Activated CD4-positive, alpha-beta memory T cell treated with anti-CD3 and anti-CD28 coated beads, Interleukin-2, amount 10 ng/mL, durations not matched to agents 7 days and 5 days (primary cell): ENCODE measurements around the gene CDC42SE1. TPM values are rescaled to one million over a fixed set of nuclear protein-coding genes. Genes with fewer than 3 reads are reported as not detected.

Experiments used
- CTCF ChIA-PET: fragments of 350-600 bp; sonication (Branson Sonifier 250); formaldehyde crosslinking; loops from one replicate; lab custom pipeline; 2021; ENCODE audit warnings: antibody characterized with exemption, inconsistent platforms; lab: Charles Lee
- POLR2A ChIA-PET: fragments of 350-600 bp; sonication (Branson Sonifier 250); formaldehyde crosslinking; loops from one replicate; lab custom pipeline; 2021; ENCODE audit warnings: antibody characterized with exemption; lab: Charles Lee
- DNase-seq: peaks from one replicate; pipeline ENCODE4 v3.0.0-alpha.2; 2020
- H3K27ac Mint-ChIP-seq: one replicate; pipeline ENCODE4 v1.8.0; 2021; ENCODE audit warnings: mild to moderate bottlenecking, mixed read lengths
- H3K27me3 Mint-ChIP-seq: one replicate; pipeline ENCODE4 v1.8.0; 2021; ENCODE audit warnings: mixed read lengths
- H3K36me3 Mint-ChIP-seq: one replicate; pipeline ENCODE4 v1.8.0; 2021; ENCODE audit warnings: low read depth, mixed read lengths
- H3K4me1 Mint-ChIP-seq: one replicate; pipeline ENCODE4 v1.8.0; 2021; ENCODE audit warnings: mixed read lengths
- H3K4me3 Mint-ChIP-seq: one replicate; pipeline ENCODE4 v1.8.0; 2021; ENCODE audit warnings: mild to moderate bottlenecking, mixed read lengths
- H3K9me3 Mint-ChIP-seq: one replicate; pipeline ENCODE4 v1.8.0; 2021; ENCODE audit warnings: mixed read lengths
- total RNA-seq, 2 experiments: library from RNA; stranded (reverse); gene quantifications; one replicate each; pipeline ENCODE4 v1.2.3, GENCODE V29; 2021

The CDC42SE1 gene
- total RNA-seq, 2 experiments from 2014 or later = 345 to 347 TPM

DNA sequence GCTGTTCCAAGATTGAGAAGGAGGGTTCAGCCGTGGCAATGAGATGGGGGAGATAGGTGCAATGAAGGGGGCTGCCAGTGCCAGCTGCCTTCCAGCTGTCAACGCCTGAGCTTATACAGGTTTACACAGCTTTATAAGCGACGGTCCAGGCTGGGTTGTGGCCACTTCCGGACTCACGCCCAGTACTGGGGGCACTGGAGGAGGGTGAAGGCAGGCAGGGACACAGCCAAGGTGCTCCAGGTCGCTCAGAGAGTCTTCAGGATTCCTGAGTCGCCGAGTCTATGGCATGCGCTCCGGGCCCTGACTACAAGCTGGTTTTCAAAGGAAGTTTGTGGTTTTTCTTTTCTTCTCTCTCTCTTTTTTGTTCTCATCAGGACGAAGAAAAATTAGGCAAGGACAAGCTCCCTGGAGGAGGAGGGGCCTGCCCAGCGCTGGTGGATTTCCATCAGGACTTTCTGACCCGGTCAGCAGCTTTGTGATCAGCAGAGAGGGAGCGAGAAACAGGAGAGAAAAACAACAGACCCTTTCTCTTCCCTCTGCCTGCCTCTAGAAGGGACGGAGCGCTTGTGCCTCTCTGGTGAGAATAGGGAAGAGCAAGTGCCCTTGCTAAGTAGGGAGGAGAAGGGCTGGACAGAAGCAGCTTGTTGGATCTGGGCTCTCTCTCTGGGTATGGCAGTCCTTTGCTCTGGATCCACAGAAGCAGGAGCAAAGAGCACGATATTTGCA, 52.9 kb downstream of the CDC42SE1 start, which contains the start of gene MINDY1:
Gene MINDY1 (minus strand): TSS at position 576 of the 726 bp plus-strand sequence. CDS start 4,285 bp downstream, outside the sequence.
- CTCF ChIA-PET = interaction anchor here (0.7 to 3.0 kb wide), 18 partner anchors 10 to 334 kb away, joined by 3 to 56 read pairs (median 4); partner anchors contain the start of genes ANXA9 and GABPB2
- POLR2A ChIA-PET = interaction anchor here (0.8 to 3.4 kb wide), 28 partner anchors 10 to 737 kb away, joined by 3 to 35 read pairs (median 5); partner anchors contain the start of genes C1orf56, CDC42SE1, CERS2 and ENSA
- Mint-ChIP-seq H3K27ac (peak within 1 kb of the TSS; percentile 83), H3K27me3 (no peaks in the 10 kb centered on the region), H3K36me3 (peaks cover 14% of the 10 kb centered on the region), H3K4me1 (peaks cover 83% of the 10 kb centered on the region), H3K9me3 (no peaks in the 10 kb centered on the region), H3K4me3 (peak within 1 kb of the TSS; percentile 93)
- peak; percentile 46 for DNase-seq

DNA sequence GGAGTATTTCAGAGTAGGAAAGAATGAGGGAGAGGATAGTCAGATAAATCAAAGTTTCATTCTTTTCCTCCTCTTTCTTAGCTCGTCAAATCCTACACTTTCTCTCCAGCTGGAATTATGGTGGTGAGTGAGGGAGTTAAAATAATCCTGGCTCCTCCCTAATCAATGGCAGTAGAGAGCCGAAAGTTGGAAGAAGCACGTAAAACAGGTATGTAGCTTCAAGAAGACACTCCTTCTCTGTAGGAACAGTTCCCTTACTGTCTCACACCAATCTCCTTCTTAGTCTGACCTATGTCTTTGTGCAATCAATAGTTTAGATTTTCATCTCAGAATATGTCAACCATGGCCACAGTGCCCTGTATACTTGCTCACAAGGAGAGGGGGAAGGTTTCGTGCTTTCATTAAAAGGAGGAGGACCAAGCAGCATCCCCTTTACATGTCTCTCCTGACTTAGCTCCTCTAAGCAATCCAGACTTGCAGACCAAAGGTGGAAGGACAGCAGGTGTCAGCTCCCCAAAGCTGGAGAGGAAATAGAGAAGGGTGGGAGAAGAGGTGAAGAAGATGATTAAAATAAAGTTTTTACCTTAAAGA, 53.6 kb downstream of the CDC42SE1 start:
- H3K4me3 Mint-ChIP-seq = peak overlapping the region; percentile 93

DNA sequence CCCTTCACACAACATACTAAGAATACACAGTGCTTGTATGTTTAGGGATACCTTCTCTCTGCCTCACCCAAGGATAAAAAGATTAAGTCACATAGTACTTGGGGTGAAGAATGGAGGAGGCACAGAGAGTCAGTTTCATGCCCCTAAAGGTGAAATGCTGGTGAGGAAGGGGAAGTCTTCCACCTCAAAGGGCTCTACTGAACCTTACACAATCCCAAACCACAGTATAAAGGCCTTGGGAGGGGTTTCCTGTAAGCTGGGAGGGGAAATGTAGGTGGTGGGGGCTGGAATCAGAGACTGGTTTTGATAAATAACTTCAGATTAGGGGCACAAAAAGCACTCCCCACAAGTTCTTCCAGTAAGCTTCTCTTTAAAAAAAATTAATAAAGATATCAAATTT, 56.2 kb downstream of the CDC42SE1 start:
- Mint-ChIP-seq H3K27ac (peak overlapping the region; percentile 51), H3K4me3 (peak overlapping the region; percentile 29), H3K9me3 (no peaks in the 10 kb centered on the region), H3K4me1 (peaks cover 59% of the 10 kb centered on the region), H3K36me3 (peaks cover 29% of the 10 kb centered on the region), H3K27me3 (no peaks in the 10 kb centered on the region)
- ChIA-PET CTCF (interaction anchor here (0.8 to 1.6 kb wide), 4 partner anchors 21 to 442 kb away, joined by 3 read pairs; partner anchors contain the start of gene C1orf56), POLR2A (interaction anchor here (0.9 to 1.4 kb wide), 4 partner anchors 53 to 278 kb away, joined by 3 to 5 read pairs (median 4); partner anchors contain the start of genes GABPB2 and TNFAIP8L2)
- no peak for DNase-seq

More for the DNA sequence above, 53.6 kb downstream of the CDC42SE1 start:
- no peak for DNase-seq
- Mint-ChIP-seq H3K27me3 (no peaks in the 10 kb centered on the region), H3K36me3 (peaks cover 19% of the 10 kb centered on the region), H3K27ac (peak overlapping the region; percentile 83), H3K9me3 (no peaks in the 10 kb centered on the region), H3K4me1 (peaks cover 77% of the 10 kb centered on the region)
- CTCF ChIA-PET = interaction anchor here (0.5 to 3.0 kb wide), 19 partner anchors 9 to 444 kb away, joined by 3 to 56 read pairs (median 3); partner anchors contain the start of gene ANXA9
- POLR2A ChIA-PET = interaction anchor here (0.6 to 3.4 kb wide), 24 partner anchors 9 to 737 kb away, joined by 3 to 35 read pairs (median 5); partner anchors contain the start of genes CDC42SE1, CERS2, ENSA and LYSMD1

DNA sequence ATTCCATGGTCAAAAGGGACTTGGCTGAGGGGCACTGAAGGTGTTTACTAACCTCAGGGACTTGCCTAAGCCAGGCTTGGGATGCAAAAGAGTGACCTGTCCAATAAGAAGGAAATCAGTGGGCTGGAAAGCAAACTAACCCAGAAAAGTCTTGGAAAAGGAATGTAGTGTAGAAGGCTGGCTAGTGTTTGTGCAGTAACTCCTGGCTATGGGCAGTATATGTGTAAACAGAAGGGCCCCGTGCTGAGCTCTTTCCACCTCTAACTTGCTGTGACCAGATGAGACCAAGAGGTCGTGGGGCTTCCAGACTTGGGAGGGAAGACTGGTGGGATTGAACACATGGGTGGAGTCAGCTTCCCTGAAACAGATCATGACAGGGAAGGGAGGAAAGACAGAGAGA, 56.8 kb downstream of the CDC42SE1 start:
- no peaks in the 10 kb centered on the region for H3K9me3 Mint-ChIP-seq
- ChIA-PET CTCF (interaction anchor here (0.6 to 0.9 kb wide), 3 partner anchors 53 to 442 kb away, joined by 3 read pairs; no protein-coding TSS in a partner anchor), POLR2A (interaction anchor here (1.0 to 1.4 kb wide), 3 partner anchors 54 to 279 kb away, joined by 3 to 5 read pairs (median 4); partner anchors contain the start of gene TNFAIP8L2)
- H3K4me3 Mint-ChIP-seq = peak overlapping the region; percentile 29
- H3K36me3 Mint-ChIP-seq = peaks cover 29% of the 10 kb centered on the region
- no peaks in the 10 kb centered on the region for H3K27me3 Mint-ChIP-seq
- no peak for DNase-seq
- peak overlapping the region; percentile 51 for H3K27ac Mint-ChIP-seq
- H3K4me1 Mint-ChIP-seq = peaks cover 53% of the 10 kb centered on the region

DNA sequence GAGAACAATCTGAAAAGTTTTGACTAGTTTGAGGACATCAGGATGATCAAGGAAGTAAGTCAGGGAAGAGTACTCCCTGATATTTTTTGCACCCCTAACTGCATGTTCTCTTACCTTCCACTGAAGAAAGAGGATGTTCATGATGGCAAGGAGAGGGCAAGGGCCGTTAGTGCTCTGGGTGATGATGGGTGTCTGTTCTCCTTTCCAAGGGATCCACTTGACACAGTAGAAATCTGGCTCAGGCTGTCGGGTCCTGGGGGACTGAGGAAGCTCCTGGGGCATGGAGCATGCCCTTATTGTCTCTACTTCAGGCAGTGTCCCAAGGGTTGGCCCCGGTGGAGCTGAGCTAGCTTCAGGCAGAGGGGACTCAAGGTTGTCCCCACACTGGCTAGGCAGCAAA, 57.4 kb downstream of the CDC42SE1 start:
- H3K27ac Mint-ChIP-seq = no peak overlapping the region
- H3K27me3 Mint-ChIP-seq = no peaks in the 10 kb centered on the region
- H3K4me3 Mint-ChIP-seq = no peak overlapping the region
- no peaks in the 10 kb centered on the region for H3K9me3 Mint-ChIP-seq
- H3K36me3 Mint-ChIP-seq = peaks cover 32% of the 10 kb centered on the region
- DNase-seq = no peak
- H3K4me1 Mint-ChIP-seq = peaks cover 47% of the 10 kb centered on the region
- ChIA-PET CTCF (interaction anchor here (0.6 to 0.9 kb wide), 2 partner anchors 54 to 69 kb away, joined by 3 read pairs; no protein-coding TSS in a partner anchor), POLR2A (interaction anchor here (1.4 to 1.9 kb wide), 3 partner anchors 28 to 279 kb away, joined by 4 to 6 read pairs (median 5); partner anchors contain the start of gene TNFAIP8L2)

DNA sequence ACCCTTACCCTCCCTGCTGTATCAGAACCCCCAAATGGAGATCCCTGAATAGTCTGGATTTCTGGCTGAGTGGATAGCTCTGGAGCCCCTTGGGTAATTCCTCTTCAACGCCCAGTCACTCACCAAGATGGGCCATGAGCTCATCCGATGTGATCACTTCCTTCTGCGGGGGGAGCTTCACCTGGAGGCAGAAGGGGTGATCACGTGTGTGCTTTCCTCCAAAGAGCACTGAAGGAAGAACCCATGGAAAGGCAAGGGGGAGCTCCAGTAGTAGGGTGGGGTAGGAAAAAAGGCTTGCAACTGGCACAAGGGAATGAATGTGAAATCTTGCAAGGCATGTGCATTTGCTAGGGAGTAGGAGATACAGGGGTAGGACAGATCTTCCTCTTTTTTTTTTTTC, 57.8 kb downstream of the CDC42SE1 start:
- no peaks in the 10 kb centered on the region for H3K9me3 Mint-ChIP-seq
- DNase-seq = no peak
- no peak overlapping the region for H3K4me3 Mint-ChIP-seq
- ChIA-PET POLR2A (interaction anchor here (1.2 to 1.9 kb wide), 3 partner anchors 13 to 155 kb away, joined by 4 to 6 read pairs (median 5); partner anchors contain the start of gene TNFAIP8L2), CTCF (interaction anchor here (0.9 to 1.3 kb wide), 3 partner anchors 23 to 54 kb away, joined by 3 read pairs; no protein-coding TSS in a partner anchor)
- peaks cover 43% of the 10 kb centered on the region for H3K4me1 Mint-ChIP-seq
- H3K27me3 Mint-ChIP-seq = no peaks in the 10 kb centered on the region
- peaks cover 34% of the 10 kb centered on the region for H3K36me3 Mint-ChIP-seq
- H3K27ac Mint-ChIP-seq = no peak overlapping the region

Other genes starting within 250 kb of the CDC42SE1 start
- 10 to 100 TPM; 39.8 TPM for gene ARNT, start 183.0 kb downstream of the CDC42SE1 start, total RNA-seq
- not detected for gene CTXND2, start 172.5 kb downstream of the CDC42SE1 start, total RNA-seq
- 10 to 100 TPM; 49.5 to 51.5 TPM for gene SETDB1, start 133.3 kb downstream of the CDC42SE1 start, total RNA-seq
- 100 to 1,000 TPM; 177 to 181 TPM for gene CERS2, start 84.8 kb downstream of the CDC42SE1 start, total RNA-seq
- not detected for gene ANXA9, start 77.3 kb downstream of the CDC42SE1 start, total RNA-seq
- 10 to 100 TPM; 19.9 to 20.5 TPM for gene MINDY1, start 52.7 kb downstream of the CDC42SE1 start, total RNA-seq
- gene PRUNE1, start 51.2 kb downstream of the CDC42SE1 start, total RNA-seq = 10 to 100 TPM; 13.8 to 16.6 TPM
- 1 to 10 TPM in 1 of 2 experiments, under 1 TPM in 1; 0.98 to 1.2 TPM for gene BNIPL, start 23.0 kb downstream of the CDC42SE1 start, total RNA-seq
- gene C1orf56, start 11.9 kb downstream of the CDC42SE1 start, total RNA-seq = 1 to 10 TPM; 1.2 to 1.7 TPM
- 1 to 10 TPM; 3.2 to 3.4 TPM for gene MLLT11, start 775 bp upstream of the CDC42SE1 start, total RNA-seq
- 10 to 100 TPM; 24.5 to 25.9 TPM for gene GABPB2, start 11.1 kb upstream of the CDC42SE1 start, total RNA-seq
- 1 to 10 TPM; 1.8 to 2.3 TPM for gene SEMA6C, start 87.0 kb upstream of the CDC42SE1 start, total RNA-seq
- gene TNFAIP8L2, start 97.0 kb upstream of the CDC42SE1 start, total RNA-seq = 10 to 100 TPM; 31.2 to 32.0 TPM
- 1 to 10 TPM; 2.0 to 2.1 TPM for gene LYSMD1, start 106.3 kb upstream of the CDC42SE1 start, total RNA-seq
- 10 to 100 TPM; 63.5 to 67.9 TPM for gene SCNM1, start 106.5 kb upstream of the CDC42SE1 start, total RNA-seq
- gene TMOD4, start 116.4 kb upstream of the CDC42SE1 start, total RNA-seq = 1 to 10 TPM; 1.5 to 1.9 TPM
- gene VPS72, start 130.6 kb upstream of the CDC42SE1 start, total RNA-seq = 10 to 100 TPM; 76.1 to 78.8 TPM
- gene PIP5K1A, start 138.9 kb upstream of the CDC42SE1 start, total RNA-seq = 10 to 100 TPM; 53.9 to 61.1 TPM
- 100 to 1,000 TPM; 178 to 188 TPM for gene PSMD4, start 195.1 kb upstream of the CDC42SE1 start, total RNA-seq
- gene ZNF687, start 222.7 kb upstream of the CDC42SE1 start, total RNA-seq = 10 to 100 TPM; 31.4 to 32.6 TPM